ENCODE results near the gene PLEKHH3.
"Not testable (repeated sequence)": the region's sequence is repeated elsewhere in the genome, so short reads cannot be mapped to it uniquely, and the experiment has no call there.

DNA sequence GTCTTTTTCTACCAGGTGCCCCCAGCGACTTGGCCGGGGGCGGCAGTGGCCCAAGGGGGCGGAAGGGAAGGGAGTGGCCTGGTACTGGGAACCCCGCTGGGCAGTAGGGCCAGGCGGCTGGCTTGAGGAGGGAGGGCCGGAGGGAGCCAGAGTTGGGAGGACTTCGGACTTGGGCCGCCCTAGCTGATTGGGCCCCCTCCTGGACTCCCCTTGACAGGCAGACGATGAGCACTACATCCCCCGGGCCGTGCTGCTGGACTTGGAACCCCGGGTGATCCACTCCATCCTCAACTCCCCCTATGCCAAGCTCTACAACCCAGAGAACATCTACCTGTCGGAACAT lies 16.9 kb downstream of the PLEKHH3 start:
- TF ChIP-seq, protein P1, sequence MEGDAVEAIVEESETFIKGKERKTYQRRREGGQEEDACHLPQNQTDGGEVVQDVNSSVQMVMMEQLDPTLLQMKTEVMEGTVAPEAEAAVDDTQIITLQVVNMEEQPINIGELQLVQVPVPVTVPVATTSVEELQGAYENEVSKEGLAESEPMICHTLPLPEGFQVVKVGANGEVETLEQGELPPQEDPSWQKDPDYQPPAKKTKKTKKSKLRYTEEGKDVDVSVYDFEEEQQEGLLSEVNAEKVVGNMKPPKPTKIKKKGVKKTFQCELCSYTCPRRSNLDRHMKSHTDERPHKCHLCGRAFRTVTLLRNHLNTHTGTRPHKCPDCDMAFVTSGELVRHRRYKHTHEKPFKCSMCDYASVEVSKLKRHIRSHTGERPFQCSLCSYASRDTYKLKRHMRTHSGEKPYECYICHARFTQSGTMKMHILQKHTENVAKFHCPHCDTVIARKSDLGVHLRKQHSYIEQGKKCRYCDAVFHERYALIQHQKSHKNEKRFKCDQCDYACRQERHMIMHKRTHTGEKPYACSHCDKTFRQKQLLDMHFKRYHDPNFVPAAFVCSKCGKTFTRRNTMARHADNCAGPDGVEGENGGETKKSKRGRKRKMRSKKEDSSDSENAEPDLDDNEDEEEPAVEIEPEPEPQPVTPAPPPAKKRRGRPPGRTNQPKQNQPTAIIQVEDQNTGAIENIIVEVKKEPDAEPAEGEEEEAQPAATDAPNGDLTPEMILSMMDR (IDR thresholded peaks at IDR 0.05) = not testable (repeated sequence)
- TF ChIP-seq, protein P2, sequence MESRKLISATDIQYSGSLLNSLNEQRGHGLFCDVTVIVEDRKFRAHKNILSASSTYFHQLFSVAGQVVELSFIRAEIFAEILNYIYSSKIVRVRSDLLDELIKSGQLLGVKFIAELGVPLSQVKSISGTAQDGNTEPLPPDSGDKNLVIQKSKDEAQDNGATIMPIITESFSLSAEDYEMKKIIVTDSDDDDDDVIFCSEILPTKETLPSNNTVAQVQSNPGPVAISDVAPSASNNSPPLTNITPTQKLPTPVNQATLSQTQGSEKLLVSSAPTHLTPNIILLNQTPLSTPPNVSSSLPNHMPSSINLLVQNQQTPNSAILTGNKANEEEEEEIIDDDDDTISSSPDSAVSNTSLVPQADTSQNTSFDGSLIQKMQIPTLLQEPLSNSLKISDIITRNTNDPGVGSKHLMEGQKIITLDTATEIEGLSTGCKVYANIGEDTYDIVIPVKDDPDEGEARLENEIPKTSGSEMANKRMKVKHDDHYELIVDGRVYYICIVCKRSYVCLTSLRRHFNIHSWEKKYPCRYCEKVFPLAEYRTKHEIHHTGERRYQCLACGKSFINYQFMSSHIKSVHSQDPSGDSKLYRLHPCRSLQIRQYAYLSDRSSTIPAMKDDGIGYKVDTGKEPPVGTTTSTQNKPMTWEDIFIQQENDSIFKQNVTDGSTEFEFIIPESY (IDR thresholded peaks at IDR 0.05; ENCODE audit: borderline replicate concordance, low read depth) = not testable (repeated sequence)
- not testable (repeated sequence) for TF ChIP-seq EZH2phosphoT487 (IDR thresholded peaks at IDR 0.05; ENCODE audit: borderline replicate concordance, low read depth); TEAD4 (IDR thresholded peaks at IDR 0.05; ENCODE audit: borderline replicate concordance, insufficient read depth); MXI1 (IDR thresholded peaks at IDR 0.05; ENCODE audit: low read depth, low read length); MEF2A (IDR thresholded peaks at IDR 0.05; ENCODE audit: borderline replicate concordance, low read depth); POLR2AphosphoS5 (IDR thresholded peaks at IDR 0.05; ENCODE audit: low read depth, low read length)
- TF ChIP-seq, protein P3, sequence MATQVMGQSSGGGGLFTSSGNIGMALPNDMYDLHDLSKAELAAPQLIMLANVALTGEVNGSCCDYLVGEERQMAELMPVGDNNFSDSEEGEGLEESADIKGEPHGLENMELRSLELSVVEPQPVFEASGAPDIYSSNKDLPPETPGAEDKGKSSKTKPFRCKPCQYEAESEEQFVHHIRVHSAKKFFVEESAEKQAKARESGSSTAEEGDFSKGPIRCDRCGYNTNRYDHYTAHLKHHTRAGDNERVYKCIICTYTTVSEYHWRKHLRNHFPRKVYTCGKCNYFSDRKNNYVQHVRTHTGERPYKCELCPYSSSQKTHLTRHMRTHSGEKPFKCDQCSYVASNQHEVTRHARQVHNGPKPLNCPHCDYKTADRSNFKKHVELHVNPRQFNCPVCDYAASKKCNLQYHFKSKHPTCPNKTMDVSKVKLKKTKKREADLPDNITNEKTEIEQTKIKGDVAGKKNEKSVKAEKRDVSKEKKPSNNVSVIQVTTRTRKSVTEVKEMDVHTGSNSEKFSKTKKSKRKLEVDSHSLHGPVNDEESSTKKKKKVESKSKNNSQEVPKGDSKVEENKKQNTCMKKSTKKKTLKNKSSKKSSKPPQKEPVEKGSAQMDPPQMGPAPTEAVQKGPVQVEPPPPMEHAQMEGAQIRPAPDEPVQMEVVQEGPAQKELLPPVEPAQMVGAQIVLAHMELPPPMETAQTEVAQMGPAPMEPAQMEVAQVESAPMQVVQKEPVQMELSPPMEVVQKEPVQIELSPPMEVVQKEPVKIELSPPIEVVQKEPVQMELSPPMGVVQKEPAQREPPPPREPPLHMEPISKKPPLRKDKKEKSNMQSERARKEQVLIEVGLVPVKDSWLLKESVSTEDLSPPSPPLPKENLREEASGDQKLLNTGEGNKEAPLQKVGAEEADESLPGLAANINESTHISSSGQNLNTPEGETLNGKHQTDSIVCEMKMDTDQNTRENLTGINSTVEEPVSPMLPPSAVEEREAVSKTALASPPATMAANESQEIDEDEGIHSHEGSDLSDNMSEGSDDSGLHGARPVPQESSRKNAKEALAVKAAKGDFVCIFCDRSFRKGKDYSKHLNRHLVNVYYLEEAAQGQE (IDR thresholded peaks at IDR 0.05; ENCODE audit: low read depth, low read length) = not testable (repeated sequence)
